Stomach (tissue), 4 donors: ENCODE results near the gene ZNF428.
"Not testable (repeated sequence)": the region's sequence is repeated elsewhere in the genome, so short reads cannot be mapped to it uniquely, and the experiment has no call there.

Source experiments
- EP300 ChIP-seq: sonication (generic); formaldehyde crosslinking; IDR thresholded peaks from one replicate; pipeline ENCODE4 v1.6.1; 2017; ENCODE audit warnings: antibody characterized with exemption
- POLR2A ChIP-seq, 4 donors: fragments of 450-650 bp; IDR thresholded peaks; one replicate each; pipeline ENCODE4 v1.6.1; 2016; ENCODE audit warnings: antibody characterized with exemption in 4 of 4, control low read depth in 2 of 4, mild to moderate bottlenecking in 1 of 4, moderate library complexity in 1 of 4
- POLR2AphosphoS5 ChIP-seq, 3 donors: sonication (generic); formaldehyde crosslinking; IDR thresholded peaks; one replicate each; pipeline ENCODE4 v1.6.1; 2016; ENCODE audit warnings: antibody characterized with exemption in 3 of 3
- TF ChIP-seq, protein P1 (sequence below), 7 experiments: fragments of 450-650 bp in 4 of 7; fragments of 200-600 bp in 3 of 7; sonication (generic) in 3 of 7; IDR thresholded peaks; one replicate each; pipeline ENCODE4 v1.5.1; 2016 to 2019; ENCODE audit warnings: antibody characterized with exemption in 7 of 7, control low read depth in 2 of 7, mild to moderate bottlenecking in 1 of 7

DNA sequence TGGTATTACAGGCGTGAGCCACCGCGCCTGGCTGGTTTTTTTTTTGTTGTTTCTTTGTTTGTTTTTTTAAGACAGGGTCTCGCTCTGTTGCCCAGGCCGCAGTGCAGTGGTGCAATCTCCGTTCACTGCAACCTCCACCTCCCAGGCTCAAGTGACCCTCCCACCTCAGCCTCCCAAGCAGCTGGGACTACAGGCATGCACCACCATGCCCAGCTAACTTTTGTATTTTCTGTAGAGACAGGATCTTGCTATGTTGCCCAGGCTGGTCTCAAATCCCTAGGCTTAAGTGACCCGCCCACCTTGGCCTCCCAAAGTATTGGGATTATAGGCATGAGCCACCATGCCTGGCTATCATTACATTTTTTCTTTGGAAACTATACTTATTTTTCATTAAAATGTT lies 30.8 kb upstream of the ZNF428 start:
- TF ChIP-seq, protein P1, sequence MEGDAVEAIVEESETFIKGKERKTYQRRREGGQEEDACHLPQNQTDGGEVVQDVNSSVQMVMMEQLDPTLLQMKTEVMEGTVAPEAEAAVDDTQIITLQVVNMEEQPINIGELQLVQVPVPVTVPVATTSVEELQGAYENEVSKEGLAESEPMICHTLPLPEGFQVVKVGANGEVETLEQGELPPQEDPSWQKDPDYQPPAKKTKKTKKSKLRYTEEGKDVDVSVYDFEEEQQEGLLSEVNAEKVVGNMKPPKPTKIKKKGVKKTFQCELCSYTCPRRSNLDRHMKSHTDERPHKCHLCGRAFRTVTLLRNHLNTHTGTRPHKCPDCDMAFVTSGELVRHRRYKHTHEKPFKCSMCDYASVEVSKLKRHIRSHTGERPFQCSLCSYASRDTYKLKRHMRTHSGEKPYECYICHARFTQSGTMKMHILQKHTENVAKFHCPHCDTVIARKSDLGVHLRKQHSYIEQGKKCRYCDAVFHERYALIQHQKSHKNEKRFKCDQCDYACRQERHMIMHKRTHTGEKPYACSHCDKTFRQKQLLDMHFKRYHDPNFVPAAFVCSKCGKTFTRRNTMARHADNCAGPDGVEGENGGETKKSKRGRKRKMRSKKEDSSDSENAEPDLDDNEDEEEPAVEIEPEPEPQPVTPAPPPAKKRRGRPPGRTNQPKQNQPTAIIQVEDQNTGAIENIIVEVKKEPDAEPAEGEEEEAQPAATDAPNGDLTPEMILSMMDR (IDR thresholded peaks at IDR 0.05), result not testable (repeated sequence)
- TF ChIP-seq POLR2AphosphoS5 (IDR thresholded peaks at IDR 0.05); POLR2A (IDR thresholded peaks at IDR 0.05); EP300: not testable (repeated sequence)
